HG03442 (cell line): Measurements from ENCODE around the gene PTBP3.

Source experiments
- ATAC-seq: cut with Tn5 transposase; IDR thresholded peaks from one replicate; pipeline ENCODE4 v1.9.1; 2021; ENCODE audit warnings: mild to moderate bottlenecking, moderate library complexity; ENCODE audit not compliant: unreplicated experiment

The PTBP3 gene

DNA sequence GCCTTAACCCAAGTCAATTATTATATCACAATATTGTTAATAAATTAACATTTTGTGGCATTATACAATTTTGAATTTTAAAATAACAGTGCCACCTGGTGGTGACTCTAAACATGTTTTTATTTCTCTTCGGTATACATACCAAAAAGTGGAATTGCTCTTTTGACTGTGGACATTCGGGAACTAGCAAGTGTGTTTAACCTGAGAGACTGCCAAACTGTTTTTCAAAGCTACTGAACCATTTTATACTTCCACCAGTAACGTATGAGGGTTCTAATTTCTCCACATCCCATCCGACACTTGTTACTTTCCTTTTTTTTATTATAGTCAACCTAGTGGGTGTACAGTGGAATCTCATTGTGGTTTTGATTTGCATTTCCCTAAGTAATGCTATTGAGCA lies 28.2 kb upstream of the PTBP3 start:
- ATAC-seq: no peak

DNA sequence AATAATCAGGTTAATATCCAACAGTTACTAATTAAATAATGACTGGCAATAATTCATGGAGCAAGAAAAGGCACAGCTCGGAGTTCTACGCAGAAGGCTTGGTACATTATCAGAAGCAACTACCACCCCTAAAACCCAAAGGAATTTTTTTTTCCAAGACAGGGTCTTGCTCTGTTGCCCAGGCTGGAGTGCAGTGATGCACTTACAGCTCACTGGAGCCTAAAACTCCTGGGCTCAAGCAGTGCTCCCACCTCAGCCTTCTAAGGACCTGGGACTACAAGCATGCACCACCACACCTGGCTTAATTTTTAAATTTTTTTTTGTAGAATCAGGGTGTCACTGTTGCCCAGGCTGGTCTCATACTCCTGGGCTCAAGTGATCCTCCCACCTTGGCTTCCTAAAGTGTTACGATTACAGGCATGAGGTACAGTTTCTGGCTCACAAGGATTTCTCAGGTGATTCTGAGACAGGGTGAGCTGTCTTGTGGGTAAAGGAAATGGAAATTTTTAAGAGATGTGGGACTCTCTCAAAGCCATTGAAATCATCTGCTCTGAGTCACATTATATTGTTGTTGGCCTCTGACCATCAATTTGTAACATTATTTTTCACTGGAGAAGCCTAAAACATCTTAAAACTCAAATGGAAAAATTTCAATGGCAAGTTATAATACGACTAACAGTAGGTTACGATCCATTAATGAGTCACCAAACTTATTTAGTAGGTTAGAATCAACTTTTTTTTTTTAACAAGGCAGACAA lies 26.8 kb upstream of the PTBP3 start:
- no peak for ATAC-seq

DNA sequence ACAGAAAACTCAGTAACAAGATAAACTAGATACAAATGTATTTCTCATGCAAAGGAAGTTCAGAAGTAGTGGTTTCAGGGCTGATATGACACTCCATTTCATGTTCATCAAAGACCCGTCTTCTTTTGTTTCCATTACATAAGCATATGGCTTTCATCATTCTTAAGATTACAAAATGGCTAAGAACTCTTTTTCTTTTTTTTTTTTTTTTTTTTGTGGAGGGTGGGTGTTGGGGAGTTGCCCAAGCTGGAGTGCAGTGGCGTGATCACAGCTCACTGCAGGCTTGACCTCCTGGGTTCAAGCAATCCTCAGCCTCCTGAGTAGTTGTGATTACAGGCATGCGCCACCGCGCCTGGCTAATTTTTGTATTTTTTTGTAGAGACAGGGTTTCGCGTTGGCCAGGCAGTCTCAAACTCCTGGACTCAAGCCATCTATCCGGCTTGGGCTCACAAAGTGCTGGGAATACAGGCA lies 22.0 kb upstream of the PTBP3 start:
- no peak for ATAC-seq

DNA sequence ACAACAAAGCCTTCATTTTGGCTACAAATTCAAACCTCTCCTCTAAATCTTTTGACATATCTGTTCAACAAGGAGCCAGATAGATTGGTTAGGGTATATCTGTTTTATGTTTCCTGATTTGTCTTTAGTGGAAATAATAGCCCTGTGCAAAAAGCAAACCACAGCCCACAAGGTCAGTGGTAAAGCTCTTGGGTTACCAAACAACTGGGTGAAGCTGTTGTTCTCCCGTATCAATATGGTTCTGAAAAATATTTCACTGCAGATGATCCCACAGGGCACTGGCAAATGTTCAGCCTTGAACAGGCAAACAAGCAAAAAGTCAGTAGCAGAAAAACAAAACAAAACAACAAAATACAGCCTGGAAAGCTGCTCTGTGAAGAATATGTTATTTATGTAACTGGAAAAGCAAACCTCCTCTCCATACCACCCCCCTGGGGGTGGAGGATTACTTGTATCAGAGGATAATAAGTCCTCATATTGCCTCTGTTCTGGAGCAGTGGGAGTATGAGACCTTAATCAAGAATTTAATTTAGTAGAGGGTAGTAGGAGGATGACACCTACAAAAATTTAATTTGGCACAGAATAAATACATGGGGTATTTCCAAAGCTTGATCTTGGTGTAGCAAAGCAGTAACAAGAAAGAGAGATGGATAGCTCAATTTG lies 20.8 kb upstream of the PTBP3 start:
- no peak for ATAC-seq

DNA sequence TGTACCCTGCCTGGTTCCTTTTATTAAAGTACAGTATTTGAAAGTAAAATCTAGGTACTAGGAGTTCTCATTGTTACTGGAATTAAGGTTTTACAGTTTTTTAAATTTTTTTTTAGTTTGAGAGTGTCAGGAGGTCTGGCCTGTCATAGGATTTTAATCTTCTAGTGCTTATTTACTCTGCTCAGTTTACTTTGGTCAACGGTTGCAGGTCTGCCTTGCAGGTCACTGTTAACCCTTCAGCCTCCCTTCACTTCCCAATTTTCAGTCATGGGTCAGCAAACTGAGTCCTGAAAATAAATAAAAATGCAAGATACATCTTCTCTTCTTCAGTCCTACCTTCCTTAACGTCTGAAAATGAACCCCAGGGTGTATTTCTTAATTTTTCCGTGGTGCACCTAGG lies 18.8 kb upstream of the PTBP3 start:
- no peak for ATAC-seq

DNA sequence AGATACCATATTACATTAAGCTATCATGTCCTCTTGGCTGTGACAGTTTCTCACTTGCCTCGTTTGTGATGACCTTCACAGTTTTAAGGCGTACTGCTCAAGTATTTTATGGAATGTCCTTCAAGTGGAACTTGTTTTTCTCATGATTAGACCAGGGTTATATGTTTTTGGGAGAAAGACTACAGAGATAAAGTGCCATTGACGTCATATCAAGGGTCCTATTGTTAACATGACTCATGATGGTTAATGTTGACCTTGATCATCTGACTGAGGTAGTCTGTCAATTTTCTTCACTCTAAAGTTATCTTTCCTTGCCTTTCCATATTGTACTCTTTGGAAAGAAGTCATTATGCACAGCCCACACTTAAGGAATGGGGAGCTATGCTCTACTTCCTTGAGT lies 17.8 kb upstream of the PTBP3 start:
- ATAC-seq: no peak

DNA sequence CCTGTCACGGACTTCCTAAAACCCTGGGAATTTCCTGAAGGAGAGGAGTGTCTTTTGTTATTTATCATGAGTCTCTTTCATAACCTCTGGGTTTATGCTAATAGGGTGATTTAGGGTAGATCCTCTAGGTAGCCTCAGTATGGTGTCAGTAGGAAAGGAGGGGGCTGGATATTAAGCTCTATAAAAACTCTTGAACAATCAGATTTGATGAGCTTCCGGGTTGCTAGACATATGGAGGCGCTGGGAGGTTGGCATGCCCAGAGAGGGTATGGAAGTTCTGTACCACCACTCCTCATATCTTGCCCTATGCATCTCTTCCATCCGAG lies 15.6 kb upstream of the PTBP3 start:
- ATAC-seq: no peak

DNA sequence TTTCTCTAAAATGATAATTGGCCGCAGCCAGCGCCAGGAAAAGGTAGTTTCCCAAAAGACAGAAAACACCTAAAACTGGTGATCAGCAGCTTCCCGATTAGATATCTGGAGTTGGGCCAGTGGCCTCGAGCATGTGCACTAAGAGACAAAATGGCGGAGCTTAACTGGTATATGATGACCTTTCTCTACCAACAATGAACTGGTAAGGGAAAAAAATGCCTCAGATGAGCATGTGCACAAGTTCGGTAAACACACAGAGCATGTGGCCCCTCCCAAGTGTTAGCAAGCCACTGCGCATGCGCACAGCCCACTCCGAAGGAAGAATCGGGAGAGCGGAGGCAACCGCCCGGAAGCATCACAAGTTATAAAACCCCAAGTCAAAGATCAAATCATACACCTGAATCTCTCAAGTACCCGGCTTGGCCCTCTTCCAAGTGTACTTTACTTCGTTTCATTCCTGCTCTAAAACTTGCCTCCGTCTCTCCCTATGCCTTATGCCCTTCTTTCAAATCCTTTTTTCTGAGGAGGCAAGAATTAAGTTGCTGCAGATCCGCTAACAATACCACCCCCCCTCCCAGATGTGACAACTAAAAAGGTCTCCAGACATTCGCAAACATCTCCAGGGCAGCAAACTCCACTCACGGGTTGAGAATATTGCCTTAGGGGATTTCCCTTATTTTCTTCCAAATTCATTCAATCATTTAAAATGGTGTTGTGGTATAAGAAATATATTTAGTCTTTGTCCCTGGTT lies 15.0 kb upstream of the PTBP3 start:
- no peak for ATAC-seq

DNA sequence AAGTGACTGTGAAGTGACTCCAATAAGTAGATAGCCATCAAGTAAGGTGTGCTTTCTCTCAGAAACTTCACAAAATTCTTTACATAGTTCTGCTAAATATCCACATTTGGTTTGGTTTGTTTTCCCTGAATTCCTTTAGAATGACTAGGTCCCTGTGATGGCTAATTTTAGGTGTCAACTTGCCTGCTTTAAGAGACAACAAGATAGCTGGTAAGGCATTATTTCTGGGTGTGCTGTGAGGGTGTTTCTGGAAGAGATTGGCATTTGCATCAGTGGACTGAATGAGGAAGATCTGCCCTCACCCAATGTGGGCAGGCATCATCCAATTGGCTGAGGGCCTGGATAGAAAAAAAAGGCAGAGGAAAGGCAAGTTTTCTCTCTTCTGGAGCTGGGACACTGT lies 8.3 kb upstream of the PTBP3 start:
- no peak for ATAC-seq

DNA sequence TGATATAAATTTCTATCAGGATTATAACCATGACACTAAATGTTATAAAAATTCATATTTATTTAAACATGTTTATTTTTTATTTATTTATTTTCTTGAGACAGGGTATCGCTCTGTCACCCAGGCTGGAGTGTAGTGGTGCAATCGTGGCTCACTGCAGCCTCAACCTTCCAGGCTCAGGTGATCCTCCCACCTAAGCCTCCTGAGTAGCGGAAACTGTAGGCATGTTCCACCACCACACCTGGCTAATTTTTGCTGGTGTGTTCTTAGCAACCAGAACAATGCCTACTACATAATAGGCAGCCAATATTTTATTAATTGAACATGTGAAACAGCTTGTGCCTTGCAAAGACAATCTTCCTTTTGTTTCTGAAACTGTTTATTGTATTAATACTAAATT lies 6.5 kb upstream of the PTBP3 start:
- ATAC-seq: no peak

DNA sequence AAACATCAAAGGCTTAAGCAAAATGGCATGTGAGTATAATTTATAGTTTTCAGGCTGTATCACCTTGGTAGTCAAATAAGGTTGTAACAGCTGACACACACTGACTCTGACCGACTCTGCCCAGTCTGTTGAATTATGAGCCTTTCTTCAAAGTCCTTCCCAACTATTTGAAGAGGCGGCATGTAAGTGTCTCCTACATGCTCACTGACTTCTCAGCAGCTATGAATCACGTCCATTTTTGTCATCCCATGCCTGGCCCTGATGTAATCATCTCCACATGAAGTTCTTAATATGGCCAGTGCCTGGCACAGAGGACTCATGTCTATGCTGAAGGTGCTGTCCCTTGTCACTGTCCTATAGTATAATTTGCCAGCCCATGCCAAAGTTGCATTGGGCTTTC lies 5.1 kb upstream of the PTBP3 start:
- no peak for ATAC-seq

DNA sequence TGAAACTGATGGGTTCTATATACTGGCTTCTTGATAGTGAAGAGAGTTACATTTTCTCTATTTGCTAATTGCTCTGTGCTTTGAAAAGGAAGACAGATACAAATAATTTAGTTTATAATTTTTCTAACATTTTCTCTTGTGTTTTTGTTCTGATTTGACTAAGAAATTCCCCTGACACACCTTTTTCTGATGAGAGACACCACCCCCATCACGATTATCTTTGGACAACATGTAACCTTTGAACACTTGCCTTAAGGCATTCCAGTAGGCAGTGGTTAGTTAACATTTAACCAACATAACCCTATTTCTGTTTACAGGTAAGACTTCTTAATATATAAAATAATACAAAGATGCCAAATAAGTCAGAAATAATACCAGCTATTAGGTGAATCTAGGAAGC lies 4.1 kb upstream of the PTBP3 start:
- no peak for ATAC-seq

DNA sequence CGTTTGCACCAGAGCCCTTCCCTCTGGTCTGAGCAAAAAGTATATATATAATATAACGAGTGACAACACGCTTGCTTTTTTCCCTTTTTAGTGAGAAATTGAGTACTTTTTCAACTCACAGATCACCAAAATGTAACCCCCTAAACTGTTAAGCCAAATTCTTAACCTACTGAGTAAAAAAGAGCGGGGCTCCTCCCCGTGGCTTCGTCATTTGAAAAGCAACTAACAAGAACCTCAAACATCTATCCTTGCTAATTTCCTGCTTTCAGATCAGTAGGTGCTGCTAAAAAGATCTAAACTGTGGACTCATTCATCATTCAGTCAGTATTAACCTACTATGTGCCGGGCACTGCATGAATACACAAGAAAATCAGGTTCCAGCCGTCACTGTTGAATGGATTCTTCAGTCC lies 1.0 kb upstream of the PTBP3 start:
- no peak for ATAC-seq

DNA sequence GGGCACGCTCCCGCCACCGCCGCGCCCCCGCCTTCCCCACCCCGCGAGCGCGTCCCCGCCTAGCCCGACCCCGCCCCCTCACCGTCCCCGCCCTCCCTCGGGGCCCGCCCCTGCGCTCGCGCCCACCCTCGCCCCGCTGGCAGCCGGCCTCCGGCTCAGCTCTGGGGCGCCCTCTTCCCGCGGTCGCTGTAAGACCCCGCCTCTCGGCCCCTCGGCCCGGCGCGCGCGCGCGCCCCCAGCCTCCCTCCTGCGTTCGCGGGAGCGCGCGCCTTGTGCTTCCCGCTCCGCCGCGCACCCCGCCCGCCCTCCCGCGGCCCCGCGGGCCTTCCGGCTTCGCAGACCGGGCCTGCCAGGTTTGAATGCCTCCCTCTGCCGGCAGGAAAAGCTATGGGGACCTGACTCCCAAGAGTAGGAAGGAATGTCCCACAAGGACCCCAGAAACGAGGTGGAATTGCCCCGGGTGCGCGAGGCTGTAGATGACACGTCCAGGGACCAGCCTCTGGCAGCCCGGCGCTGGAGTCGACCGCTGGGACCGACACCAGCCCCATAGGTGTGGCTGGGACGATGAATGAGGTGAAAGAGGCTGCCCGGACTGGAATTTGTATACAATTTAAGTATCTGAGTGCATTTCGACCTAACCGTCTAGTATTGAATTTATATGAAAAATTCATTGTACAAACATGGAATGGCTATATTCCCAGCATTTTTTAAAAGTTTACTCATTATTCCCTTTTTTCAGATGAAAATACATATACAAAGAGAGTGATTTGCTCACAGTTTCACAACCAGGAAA lies 416 bp upstream of the PTBP3 start:
- ATAC-seq: peak; percentile 69

DNA sequence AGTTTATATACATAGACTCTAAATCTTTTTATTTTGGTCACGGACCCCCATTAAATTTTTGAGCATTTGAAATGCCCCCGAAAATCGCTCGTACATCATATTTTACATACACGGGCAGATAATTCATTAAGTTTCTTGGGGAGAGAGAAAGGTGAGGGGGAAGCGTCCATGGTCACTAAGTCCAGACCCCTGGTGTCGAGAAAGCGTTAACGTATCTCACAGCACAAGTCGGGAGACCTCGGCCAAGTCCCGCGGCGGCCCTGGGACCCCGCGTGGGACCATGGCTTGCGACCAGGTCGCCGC lies 794 bp downstream of the PTBP3 start:
- no peak for ATAC-seq

DNA sequence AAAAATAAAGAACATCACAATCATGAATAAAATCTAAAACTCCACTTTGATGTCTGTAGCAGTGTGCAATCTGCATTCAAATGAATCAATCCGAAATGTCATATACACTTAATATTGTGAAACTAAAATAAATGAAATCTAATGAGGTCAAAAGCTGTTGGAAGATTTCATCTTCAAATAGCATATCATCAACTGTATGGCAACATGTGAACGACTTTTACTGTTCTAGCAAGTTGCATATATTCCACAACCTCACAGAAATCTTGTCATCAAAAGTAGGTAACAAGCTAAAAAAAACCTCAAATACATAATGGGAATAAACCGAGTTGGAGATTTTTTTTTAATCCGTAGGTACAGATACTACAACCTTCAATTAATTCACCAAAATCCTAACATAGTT lies 1.2 kb downstream of the PTBP3 start:
- ATAC-seq: no peak

DNA sequence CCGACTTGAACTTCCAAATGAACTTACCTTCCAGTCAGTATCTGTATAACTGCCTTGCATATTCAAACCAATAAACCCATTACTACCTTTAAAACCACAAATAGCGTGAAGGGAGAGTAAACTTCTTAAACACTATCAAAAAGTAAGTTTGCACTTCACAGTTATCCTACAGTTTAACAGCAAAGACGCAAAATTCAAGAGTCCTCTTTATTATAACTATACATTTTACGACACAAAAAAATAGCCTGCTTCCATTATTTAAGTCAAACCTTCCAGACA lies 1.8 kb downstream of the PTBP3 start:
- ATAC-seq: no peak

DNA sequence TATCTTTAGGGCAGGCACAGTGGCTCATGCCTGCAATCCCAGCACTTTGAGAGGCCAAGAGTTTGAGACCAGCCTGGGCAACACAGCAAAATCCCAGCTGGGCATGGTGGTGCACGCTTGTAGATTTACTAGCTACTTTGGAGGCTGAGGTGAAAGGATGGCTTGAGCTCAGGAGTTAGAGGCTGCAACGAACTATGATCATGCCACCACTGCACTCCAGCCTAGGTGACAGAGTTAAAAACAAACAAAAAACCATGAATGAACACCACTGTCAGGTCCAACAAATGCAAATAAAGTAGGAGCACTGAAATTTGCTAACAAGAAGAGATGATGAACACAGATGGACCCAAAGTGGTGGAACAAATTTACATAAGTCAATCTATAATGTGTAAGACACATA lies 4.9 kb downstream of the PTBP3 start:
- ATAC-seq: no peak

DNA sequence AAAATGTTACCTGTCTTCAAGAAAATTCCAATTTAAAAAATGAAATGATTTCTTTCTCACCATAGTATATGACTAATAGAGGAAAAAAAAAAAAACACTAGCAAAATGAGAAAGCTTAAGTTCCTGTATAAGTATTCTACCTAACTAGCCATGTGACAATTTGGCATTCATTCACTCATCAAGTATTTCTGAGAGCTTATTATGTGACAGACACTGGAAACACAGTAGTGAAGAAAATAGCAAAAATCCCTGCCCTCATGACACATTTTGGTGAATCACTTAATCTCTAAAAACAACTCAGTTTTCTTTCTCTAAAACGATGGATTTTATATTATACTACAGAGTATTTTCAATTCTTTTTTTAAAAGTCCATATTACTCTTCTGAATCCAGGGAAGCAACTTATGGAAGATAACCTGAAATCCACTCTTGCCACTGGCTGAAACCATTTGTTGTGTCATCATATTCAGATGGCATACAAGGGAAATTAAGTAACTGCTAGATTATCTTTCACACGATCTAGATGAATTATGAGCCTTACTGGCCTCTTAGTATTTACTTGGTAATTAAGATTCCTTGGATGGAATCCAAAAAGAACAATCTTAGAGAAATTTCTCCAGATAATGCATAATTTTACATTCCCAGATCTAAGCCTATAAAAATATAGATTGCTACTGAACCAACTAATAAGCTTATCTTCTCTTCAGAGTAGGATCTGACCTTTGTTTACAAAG lies 5.5 kb downstream of the PTBP3 start:
- no peak for ATAC-seq

DNA sequence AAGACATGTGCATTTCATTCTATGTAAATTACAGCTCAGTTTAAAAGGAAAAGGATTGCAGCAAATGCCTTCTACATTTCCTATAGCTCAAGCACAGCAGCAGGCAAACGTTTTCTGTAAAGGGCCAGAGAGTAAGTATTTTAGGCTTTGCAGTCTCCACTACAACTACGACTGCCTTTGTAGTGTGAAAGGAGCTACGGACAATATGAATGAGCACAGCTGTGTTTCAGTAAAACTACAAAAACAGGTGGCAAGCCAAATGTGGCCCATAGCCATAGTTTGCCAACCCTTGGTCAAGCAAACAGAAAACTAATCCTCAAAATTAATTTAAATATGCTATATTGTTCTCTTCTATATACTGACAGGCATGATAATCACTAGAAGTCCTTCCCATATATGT lies 7.2 kb downstream of the PTBP3 start:
- peak; percentile 41 for ATAC-seq

DNA sequence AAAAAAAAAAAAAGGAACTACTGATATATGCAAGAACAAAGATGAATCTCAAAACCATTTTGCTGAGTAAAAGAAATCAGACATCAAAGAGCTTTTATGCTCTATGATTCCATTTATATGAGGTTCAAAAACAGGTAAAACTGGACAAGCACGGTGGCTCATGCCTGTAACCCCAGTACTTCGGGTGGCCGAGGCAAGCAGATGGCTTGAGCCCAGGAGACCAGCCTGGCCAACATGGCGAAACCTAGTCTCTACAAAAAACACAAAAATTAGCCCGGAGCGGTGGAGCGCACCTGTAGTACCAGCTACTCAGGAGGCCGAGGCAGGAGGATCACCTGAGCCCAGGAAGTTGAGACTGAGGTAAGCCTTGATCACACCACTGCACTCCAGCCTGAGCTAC lies 7.8 kb downstream of the PTBP3 start:
- ATAC-seq: no peak
